HepG2 (cell line): ENCODE data around the gene PPDPF. TPM values are rescaled to one million over a fixed set of nuclear protein-coding genes. Genes with fewer than 3 reads are reported as not detected.

Experiments used
- DZIP1 ChIP-seq: sonication (generic); formaldehyde crosslinking; IDR thresholded peaks from 2 replicates; pipeline ENCODE4 v1.5.0; 2020; ENCODE audit warnings: mild to moderate bottlenecking, missing genetic modification reagents
- FOSL1 ChIP-seq: sonication (generic); formaldehyde crosslinking; IDR thresholded peaks from 2 replicates; pipeline ENCODE4 v1.9.0; 2021; ENCODE audit warnings: missing genetic modification reagents, borderline replicate concordance
- HDAC2 ChIP-seq: sonication (generic); formaldehyde crosslinking; IDR thresholded peaks from 2 replicates; pipeline ENCODE4 v1.4.0; 2020; ENCODE audit warnings: missing genetic modification reagents
- HNF1B ChIP-seq: sonication (generic); formaldehyde crosslinking; IDR thresholded peaks from 2 replicates; pipeline ENCODE4 v1.5.1; 2020; ENCODE audit warnings: mild to moderate bottlenecking, moderate library complexity, missing genetic modification reagents
- KLF9 ChIP-seq: IDR thresholded peaks from 2 replicates; pipeline ENCODE4 v1.6.1; 2016; ENCODE audit warnings: low read depth
- POLR2G ChIP-seq: fragments of 200-400 bp; formaldehyde crosslinking; IDR thresholded peaks from 2 replicates; pipeline ENCODE4 v1.6.1; 2018; ENCODE audit warnings: mild to moderate bottlenecking, low read depth, low read length, moderate library complexity
- SPEN ChIP-seq: sonication (generic); formaldehyde crosslinking; IDR thresholded peaks from 2 replicates; pipeline ENCODE4 v1.5.1; 2020; ENCODE audit warnings: low read depth, mild to moderate bottlenecking, missing genetic modification reagents
- ZFP91 ChIP-seq: sonication (generic); formaldehyde crosslinking; IDR thresholded peaks from 2 replicates; pipeline ENCODE4 v1.9.0; 2022; ENCODE audit warnings: missing genetic modification reagents, mild to moderate bottlenecking, borderline replicate concordance
- ZGPAT ChIP-seq: IDR thresholded peaks from 2 replicates; pipeline ENCODE4 v1.6.1; 2016; ENCODE audit warnings: mild to moderate bottlenecking
- ZNF607 ChIP-seq: sonication (generic); formaldehyde crosslinking; IDR thresholded peaks from 2 replicates; pipeline ENCODE4 v1.5.1; 2020; ENCODE audit warnings: missing genetic modification reagents, mild to moderate bottlenecking, borderline replicate concordance
- ZSCAN5A ChIP-seq: sonication (generic); formaldehyde crosslinking; IDR thresholded peaks from 2 replicates; pipeline ENCODE4 v1.8.0; 2022; ENCODE audit warnings: mild to moderate bottlenecking, missing genetic modification reagents, borderline replicate concordance
- polyA plus RNA-seq, 8 experiments: library from polyadenylated mRNA; depleted of rRNA in 3 of 8; stranded (reverse) in 7 of 8; unstranded in 1 of 8; fragments of >200 nt; fragmentation: Illumina TruSeq in 4 of 8; extraction: Trizol in 4 of 8; gene quantifications; 2 replicates each; pipeline versions ENCODE4 v1.2.1 to v1.2.3, GENCODE V29; 2011 to 2016; ENCODE audit warnings: low read depth in 4 of 8, missing spikeins in 1 of 8, mixed read lengths in 1 of 8; ENCODE audit not compliant: insufficient read depth in 1 of 8
- total RNA-seq, 5 experiments: library from RNA; depleted of rRNA; stranded (reverse); fragments of >200 nt; fragmentation: Illumina TruSeq; extraction: Trizol; gene quantifications; 2 replicates each; pipeline ENCODE4 v1.2.3, GENCODE V29; 2016; ENCODE audit warnings: low read depth in 1 of 5
- TF ChIP-seq, protein P1 (sequence below): sonication (generic); formaldehyde crosslinking; IDR thresholded peaks from 2 replicates; pipeline ENCODE4 v1.4.0; 2020; ENCODE audit warnings: missing genetic modification reagents, borderline replicate concordance
- TF ChIP-seq, protein P2 (sequence below): sonication (generic); formaldehyde crosslinking; IDR thresholded peaks from 2 replicates; pipeline ENCODE4 v1.5.0; 2020; ENCODE audit warnings: missing genetic modification reagents

Gene PPDPF
- total and polyA plus RNA-seq, 2 of the 13 experiments (the other 11 are each of a cell fraction or from before 2014, with no cell fraction given) = 1.8 to 7.0 TPM

- TF ChIP-seq ZGPAT (CRISPR knock-in tag) (peak; percentile 42; the same call in 1 of the 2 replicates), ZSCAN5A (no peak), ZNF607 (CRISPR knock-in tag) (no peak), HDAC2 (CRISPR knock-in tag) (no peak; the same call in 1 of the 2 replicates), DZIP1 (no peak), POLR2G (no peak), FOSL1 (CRISPR knock-in tag) (no peak), ZFP91 (CRISPR knock-in tag) (peak; percentile 43; the same call in 1 of the 2 replicates), SPEN (0 out of 2 replicates have a peak, but pooled peaks have one; percentile 43), KLF9 (CRISPR knock-in tag) (no peak), HNF1B (CRISPR knock-in tag) (peak; percentile 46; the same call in 1 of the 2 replicates)
- TF ChIP-seq, protein P1, sequence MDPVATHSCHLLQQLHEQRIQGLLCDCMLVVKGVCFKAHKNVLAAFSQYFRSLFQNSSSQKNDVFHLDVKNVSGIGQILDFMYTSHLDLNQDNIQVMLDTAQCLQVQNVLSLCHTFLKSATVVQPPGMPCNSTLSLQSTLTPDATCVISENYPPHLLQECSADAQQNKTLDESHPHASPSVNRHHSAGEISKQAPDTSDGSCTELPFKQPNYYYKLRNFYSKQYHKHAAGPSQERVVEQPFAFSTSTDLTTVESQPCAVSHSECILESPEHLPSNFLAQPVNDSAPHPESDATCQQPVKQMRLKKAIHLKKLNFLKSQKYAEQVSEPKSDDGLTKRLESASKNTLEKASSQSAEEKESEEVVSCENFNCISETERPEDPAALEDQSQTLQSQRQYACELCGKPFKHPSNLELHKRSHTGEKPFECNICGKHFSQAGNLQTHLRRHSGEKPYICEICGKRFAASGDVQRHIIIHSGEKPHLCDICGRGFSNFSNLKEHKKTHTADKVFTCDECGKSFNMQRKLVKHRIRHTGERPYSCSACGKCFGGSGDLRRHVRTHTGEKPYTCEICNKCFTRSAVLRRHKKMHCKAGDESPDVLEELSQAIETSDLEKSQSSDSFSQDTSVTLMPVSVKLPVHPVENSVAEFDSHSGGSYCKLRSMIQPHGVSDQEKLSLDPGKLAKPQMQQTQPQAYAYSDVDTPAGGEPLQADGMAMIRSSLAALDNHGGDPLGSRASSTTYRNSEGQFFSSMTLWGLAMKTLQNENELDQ (CRISPR knock-in tag) = no peak
- TF ChIP-seq, protein P2, sequence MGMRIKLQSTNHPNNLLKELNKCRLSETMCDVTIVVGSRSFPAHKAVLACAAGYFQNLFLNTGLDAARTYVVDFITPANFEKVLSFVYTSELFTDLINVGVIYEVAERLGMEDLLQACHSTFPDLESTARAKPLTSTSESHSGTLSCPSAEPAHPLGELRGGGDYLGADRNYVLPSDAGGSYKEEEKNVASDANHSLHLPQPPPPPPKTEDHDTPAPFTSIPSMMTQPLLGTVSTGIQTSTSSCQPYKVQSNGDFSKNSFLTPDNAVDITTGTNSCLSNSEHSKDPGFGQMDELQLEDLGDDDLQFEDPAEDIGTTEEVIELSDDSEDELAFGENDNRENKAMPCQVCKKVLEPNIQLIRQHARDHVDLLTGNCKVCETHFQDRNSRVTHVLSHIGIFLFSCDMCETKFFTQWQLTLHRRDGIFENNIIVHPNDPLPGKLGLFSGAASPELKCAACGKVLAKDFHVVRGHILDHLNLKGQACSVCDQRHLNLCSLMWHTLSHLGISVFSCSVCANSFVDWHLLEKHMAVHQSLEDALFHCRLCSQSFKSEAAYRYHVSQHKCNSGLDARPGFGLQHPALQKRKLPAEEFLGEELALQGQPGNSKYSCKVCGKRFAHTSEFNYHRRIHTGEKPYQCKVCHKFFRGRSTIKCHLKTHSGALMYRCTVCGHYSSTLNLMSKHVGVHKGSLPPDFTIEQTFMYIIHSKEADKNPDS (CRISPR knock-in tag) = no peak
These were observed 23.8 kb downstream of the PPDPF start (continued) for GRCh38 chr20:63544241-63544957.
